Stimulated activated CD4-positive, alpha-beta T cell treated with anti-CD3 and anti-CD28 coated beads, TNF-alpha, amount 100 ng/mL, for 1 hour (primary cell): ENCODE data around the gene TMEM184A.

Source experiments
- DNase-seq, 3 donors: peaks; one replicate each; pipeline ENCODE4 v3.0.0-alpha.2; 2020; ENCODE audit warnings: low read depth in 3 of 3, low spot score in 1 of 3

TMEM184A gene

DNA sequence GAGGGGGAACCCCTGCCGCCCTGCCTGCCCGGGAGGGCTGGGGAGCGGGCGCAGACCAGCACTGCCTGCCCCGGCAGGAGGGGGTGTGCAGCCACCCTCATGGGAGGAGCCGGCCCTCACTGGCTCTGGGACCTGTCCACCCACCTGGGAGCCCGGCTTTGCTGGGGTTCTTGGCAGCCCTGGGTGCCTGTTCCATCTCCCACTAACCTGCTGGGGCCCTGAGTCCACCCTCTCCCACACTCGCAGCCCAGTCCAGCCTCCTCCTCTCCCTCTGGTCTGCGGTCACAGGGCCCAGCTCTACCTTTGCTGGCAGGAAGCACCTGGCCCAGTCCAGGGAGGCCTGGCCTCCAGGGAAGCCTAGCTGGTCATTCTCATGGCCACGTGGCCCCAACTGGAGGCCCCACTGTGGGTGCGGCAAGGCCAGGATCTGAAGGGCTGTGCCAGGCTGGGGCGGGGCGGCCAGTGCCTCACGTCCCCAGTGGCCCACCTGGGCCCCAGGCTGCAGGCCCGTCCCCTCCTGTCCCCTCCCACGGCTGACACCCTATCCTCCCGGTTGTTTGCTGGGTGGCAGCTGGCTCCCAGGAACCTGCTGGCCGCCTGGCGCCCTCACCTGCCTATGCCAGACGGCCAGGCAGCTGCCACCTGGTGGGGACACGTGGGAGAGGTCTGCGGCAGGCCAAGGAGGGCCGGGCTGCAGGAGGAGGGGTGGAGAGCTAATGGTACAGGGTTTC, at the start of gene TMEM184A:
TSS of gene TMEM184A (minus strand) at position 393 of the 731 bp plus-strand sequence. CDS start 721 bp downstream, outside the sequence.
- peak in 2 of 3 donors; percentile 31 to 33 for DNase-seq

DNA sequence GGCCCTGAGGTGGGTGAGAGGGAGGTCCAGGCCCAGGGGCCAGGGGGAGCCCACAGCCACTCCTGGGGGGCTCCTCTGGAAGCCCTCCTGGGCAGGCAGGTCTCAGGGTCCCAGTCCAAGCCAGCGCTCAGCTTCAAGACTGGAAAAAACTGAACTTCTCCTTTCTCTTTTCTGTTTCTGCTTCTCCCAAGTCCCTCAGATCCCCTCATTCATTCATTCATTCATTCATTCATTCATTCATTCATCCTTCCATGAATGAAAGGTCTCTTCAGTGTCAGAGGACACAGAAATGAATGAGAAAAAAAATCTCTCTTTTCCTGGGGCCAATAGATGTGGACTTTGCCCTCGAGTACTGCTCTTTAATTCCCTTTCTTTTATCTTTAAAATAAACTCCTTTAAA, 48.4 kb upstream of the TMEM184A start:
- no peak for DNase-seq

- DNase-seq: no peak
Measured at GRCh38 chr7:1603346-1604225, 47.6 kb upstream of the TMEM184A start.

DNA sequence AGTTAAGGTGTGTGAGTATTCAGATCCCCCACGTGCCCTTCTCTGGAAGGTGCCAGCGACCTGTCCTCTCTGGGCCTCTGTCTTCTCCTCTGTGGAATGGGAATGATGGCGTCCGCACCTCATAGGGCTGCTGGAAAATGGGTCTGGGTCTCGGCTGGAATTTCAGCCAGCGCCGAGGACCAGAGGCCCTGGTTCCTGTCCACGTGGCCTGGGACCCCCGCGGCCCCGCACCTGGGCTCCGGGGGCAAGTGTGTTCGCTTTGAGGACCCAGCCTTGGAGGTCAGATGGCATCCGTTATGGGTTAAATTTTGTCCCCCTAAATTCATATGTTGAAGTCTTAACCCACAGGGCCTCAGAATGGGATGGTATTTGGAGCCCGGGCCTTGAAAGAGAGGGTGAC, 46.4 kb upstream of the TMEM184A start:
- no peak for DNase-seq

DNA sequence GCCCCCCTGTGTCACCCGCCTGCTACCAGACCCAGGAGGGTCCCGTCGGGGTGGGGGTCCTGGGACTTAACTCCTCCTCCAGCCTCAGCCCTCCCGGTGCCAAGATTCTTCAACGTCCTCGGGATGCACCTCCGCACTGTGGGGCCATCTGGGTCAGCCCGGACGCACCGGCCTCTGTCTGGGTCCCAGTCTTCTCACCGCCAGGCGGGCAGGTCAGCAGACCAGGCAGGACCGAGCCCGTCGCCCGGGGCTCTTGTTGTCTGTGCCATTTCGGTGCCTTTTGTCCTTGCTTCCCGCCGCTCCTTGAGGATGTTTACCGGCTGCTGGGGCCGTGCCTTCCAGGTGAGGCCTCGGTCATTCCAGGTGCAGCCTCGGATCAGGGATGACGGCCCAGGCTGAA, 46.0 kb upstream of the TMEM184A start:
- DNase-seq: no peak

GRCh38 chr7:1599640-1600395, 43.8 kb upstream of the TMEM184A start:
- no peak for DNase-seq

GRCh38 chr7:1598961-1599639, 43.1 kb upstream of the TMEM184A start:
- no peak for DNase-seq

GRCh38 chr7:1598286-1598685, 42.3 kb upstream of the TMEM184A start:
- no peak for DNase-seq

GRCh38 chr7:1597791-1598190, 41.8 kb upstream of the TMEM184A start:
- no peak for DNase-seq

DNA sequence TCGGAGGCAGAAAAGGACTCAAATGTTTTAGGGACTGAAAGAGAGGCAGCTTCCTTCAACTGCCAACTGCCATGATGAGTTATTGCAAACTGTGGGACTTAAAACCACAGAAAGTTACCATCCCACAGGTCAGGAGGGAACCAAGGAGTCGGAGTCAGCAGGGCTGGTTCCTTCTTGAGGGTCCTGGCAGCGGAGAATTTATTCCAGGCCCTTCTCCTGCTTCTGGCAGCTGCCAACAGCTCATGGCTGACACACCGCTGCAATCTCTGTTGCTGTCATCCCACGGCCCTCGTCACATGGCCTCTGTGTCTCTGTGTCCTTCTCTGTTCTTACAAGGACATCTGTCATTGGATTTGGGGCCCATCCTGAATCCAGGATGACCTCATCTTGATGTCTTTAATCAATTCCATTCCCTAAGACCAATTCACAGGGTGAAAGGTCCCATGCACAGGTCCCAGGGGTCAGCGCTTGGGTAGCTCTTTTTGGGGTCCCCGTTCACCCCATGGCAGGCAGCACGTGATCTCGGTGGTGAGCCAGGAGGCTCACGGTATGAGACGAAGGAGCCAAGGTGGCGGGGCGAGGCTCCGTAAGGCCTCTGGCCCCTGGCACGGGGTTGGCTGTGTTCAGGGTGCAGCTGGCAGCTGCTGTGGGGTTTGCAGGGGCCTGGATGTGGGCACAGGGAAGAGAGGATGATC, 41.2 kb upstream of the TMEM184A start:
- no peak for DNase-seq

DNA sequence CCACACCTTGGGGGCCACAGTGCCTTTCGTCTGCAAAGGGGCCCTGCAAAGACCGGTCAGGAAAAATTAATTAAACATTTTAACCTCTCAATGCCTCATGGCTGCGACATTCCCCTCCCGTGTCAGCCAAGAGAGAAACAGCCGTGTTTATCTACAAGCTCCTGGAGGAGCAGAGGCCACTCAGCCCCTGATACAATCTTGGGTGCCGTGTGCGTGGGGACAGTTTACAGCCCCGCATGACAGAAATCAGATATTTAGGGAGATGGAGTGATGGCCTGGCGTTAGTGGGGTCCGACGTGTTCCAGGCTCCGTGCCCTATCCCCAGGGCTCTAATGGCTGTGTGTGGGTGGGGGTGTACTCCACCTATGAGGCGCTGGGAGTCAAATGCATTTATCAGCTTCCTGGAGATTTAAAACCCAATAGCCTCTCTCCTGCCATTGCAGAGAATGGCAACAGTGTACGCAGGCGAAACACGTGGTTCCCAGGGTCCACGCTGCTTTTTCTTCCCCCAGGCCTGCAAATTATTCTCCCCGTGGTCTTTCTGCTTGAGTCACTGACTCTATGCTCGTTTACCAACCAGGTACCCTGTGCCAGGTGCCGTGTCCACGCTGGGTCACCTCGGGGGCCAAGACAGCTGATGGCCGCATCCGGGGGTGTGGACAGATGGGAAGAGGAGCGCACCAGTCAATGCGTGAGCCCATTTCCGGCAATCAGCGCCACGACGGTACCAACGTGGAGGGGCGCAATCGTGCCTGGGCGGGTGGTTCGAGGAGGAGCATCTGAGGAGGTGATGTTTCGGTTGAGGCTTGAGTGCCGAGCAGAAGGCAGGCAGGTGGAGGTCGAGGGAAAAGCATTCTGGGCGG, 40.4 kb upstream of the TMEM184A start:
- DNase-seq: no peak

DNA sequence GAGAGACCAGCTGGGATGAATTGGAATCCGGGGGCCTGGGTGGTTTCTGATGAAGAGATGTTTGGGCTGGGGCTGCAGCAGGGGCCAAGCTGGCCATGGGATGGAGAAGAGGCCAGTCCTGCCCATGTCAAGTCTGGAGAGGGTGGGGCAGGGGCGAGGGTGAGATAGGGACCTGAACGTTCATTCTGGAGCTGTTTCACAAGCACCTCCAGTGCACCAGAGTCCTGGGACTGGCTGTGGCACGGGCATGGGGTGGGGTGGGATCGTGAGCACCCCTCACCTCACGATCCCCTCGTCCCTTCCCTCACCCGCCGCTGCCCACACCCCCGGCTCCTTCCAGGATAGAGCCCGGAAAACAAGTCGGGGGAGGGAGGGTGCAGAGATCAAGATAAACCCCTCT, 39.6 kb upstream of the TMEM184A start:
- DNase-seq: no peak

DNA sequence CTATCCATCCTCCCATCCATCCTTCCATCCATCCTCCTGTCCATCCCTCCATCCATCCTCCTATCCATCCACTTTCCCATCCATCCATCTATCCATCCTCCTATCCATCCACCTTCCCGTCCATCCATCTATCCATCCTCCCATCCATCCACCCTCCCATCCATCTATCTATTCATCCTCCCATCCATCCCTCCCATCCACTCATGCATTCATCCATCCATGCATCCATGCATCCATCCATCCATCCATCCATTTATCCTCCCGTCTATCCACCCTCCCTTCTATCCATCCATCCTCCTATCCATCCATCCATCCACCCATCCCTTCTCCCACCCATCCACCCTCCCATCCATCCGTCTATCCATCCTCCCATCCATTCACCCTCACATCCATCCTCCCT, 39.0 kb upstream of the TMEM184A start:
- no peak for DNase-seq

DNA sequence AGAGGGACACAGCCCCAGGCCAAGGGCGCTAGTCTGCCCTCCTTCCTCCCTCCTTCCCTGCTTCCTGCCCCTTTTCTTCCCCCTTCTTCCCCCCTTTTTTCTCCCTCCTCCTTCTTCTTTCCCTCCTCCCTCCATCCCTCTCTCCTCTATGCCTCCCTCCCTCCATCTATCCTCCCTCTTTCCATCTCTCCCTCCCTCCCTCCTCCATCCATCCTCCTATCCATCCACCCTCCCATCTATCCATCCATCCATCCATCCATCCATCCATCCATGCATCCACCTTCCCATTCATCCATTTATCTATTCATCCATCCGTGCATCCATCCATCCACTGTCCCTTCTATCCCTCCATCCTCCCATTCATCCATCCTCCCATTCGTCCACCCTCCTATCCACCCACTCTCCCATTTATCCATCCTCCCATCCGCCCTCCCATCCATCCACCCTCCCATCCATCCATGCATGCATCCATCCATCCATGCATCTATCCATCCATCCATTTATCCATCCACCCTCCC, 38.0 kb upstream of the TMEM184A start:
- no peak for DNase-seq

GRCh38 chr7:1593091-1593866, 37.3 kb upstream of the TMEM184A start:
- DNase-seq: no peak

- DNase-seq: no peak
Measured at GRCh38 chr7:1592299-1592871, 36.4 kb upstream of the TMEM184A start.

DNA sequence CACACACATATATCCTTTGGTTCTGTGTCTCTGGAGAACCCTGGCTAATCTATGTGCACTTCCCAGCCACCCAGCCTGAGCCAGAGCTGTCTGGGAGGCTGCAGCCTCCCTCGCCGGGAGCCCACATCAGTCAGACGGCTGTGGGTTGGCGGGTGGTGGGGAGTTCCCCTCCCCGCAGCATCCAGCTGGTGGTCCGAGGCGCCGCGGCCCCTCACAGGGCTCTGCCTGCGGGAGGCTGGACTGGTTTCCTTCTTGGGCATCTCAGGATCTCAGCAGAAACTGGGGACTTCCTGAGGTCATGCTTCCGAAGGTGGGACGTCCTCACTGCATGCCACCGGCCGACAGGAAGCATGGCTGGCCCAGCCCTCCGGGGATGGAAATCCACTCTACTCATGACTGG, 35.9 kb upstream of the TMEM184A start:
- no peak for DNase-seq

DNA sequence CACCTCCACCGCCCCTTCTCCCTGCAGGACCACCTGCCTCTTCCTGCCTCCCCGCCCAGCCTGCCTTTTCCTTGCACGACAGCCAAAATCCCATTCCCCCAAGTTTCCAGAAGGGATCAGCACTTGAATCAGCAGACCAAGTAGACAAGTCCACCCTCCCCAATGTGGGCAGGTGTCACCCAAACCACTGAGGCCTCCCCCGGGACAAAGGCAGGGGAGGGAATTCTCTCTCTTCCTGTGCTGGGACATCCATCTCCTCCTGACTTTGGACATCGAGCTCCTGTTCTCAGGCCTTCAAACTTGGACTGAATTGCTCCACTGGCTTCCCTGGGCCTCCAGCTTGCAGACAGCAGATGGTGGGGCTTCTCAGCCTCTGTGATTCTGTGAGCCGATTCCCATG, 35.4 kb upstream of the TMEM184A start:
- DNase-seq: no peak
